Neural cell (in vitro differentiated cells): Measurements from ENCODE around the gene KRTAP5-2. TPM values are rescaled to one million over a fixed set of nuclear protein-coding genes. Genes with fewer than 3 reads are reported as not detected.
A peak's percentile ranks its signal among the peaks of the same experiment; 100 is the strongest.

Experiments
- H2AFZ ChIP-seq: fragments of 200-600, 300-800 bp; sonication (generic), shearing (Covaris generic); 2 replicates; pipeline ENCODE4 v1.6.0; 2014; ENCODE audit warnings: low read depth, mild to moderate bottlenecking, antibody characterized with exemption, low read length, moderate library complexity
- H3F3A ChIP-seq: fragments of 200-600 bp; shearing (Covaris generic); 2 replicates; pipeline ENCODE4 v1.6.1; 2016; ENCODE audit warnings: mild to moderate bottlenecking, moderate library complexity, mixed read lengths, antibody characterized with exemption, low read length; ENCODE audit not compliant: insufficient read depth, poor library complexity, severe bottlenecking
- H3K27ac ChIP-seq: fragments of 200-600, 300-800 bp; sonication (generic), shearing (Covaris generic); 2 replicates; pipeline ENCODE4 v1.5.1; 2014; ENCODE audit warnings: mild to moderate bottlenecking, low read length, moderate library complexity
- H3K27me3 ChIP-seq: fragments of 300-800, 200-600 bp; sonication (generic), shearing (Covaris generic); 2 replicates; pipeline ENCODE4 v1.6.0; 2014; ENCODE audit warnings: mild to moderate bottlenecking, low read depth, low read length, moderate library complexity; ENCODE audit not compliant: insufficient read depth
- H3K36me3 ChIP-seq: fragments of 300-800, 200-600 bp; sonication (generic), shearing (Covaris generic); 2 replicates; pipeline ENCODE4 v1.5.1; 2014; ENCODE audit warnings: mild to moderate bottlenecking, antibody characterized with exemption, low read length, moderate library complexity; ENCODE audit not compliant: insufficient read depth
- H3K4me2 ChIP-seq: fragments of 300-800, 200-600 bp; sonication (generic), shearing (Covaris generic); 2 replicates; pipeline ENCODE4 v1.6.0; 2014; ENCODE audit warnings: mild to moderate bottlenecking, low read length
- H3K4me3 ChIP-seq: fragments of 300-800, 200-600 bp; sonication (generic), shearing (Covaris generic); 2 replicates; pipeline ENCODE4 v1.5.1; 2014; ENCODE audit warnings: mild to moderate bottlenecking, low read length, moderate library complexity
- H3K79me2 ChIP-seq: fragments of 200-600 bp; shearing (Covaris generic); replicated peaks from 2 replicates; pipeline ENCODE4 v1.6.0; 2014; ENCODE audit warnings: mild to moderate bottlenecking, low read length, moderate library complexity; ENCODE audit not compliant: insufficient read depth
- H3K9ac ChIP-seq: fragments of 300-800, 200-600 bp; sonication (generic), shearing (Covaris generic); 2 replicates; pipeline ENCODE4 v1.6.1; 2016; ENCODE audit warnings: mild to moderate bottlenecking, low read length, mixed read lengths
- H3K9me2 ChIP-seq: fragments of 200-600 bp; shearing (Covaris generic); 2 replicates; pipeline ENCODE4 v1.6.1; 2016; ENCODE audit warnings: mild to moderate bottlenecking, low read length, mixed read lengths; ENCODE audit not compliant: insufficient read depth
- H3K9me3 ChIP-seq: fragments of 200-600, 300-800 bp; sonication (generic), shearing (Covaris generic); 2 replicates; pipeline ENCODE4 v1.6.1; 2016; ENCODE audit warnings: mild to moderate bottlenecking, mixed run types, low read length, moderate library complexity, mixed read lengths
- H4K20me1 ChIP-seq: fragments of 200-600 bp; shearing (Covaris generic); 2 replicates; pipeline ENCODE4 v1.6.1; 2016; ENCODE audit warnings: mild to moderate bottlenecking, mixed run types; ENCODE audit not compliant: insufficient read depth
- EP300 ChIP-seq: fragments of 450-650 bp; conservative IDR thresholded peaks from 2 replicates; pipeline ENCODE4 v1.6.1; 2014; ENCODE audit warnings: antibody characterized with exemption, mild to moderate bottlenecking, moderate library complexity; ENCODE audit not compliant: poor library complexity, severe bottlenecking
- EZH2 ChIP-seq: fragments of 200-600, 300-800 bp; shearing (Covaris generic), sonication (generic); IDR thresholded peaks from 2 replicates; pipeline ENCODE4 v1.6.1; 2014; ENCODE audit warnings: antibody characterized with exemption, low read length, borderline replicate concordance, mild to moderate bottlenecking; ENCODE audit not compliant: insufficient read depth, poor library complexity, severe bottlenecking
- MXI1 ChIP-seq: fragments of 450-650 bp; conservative IDR thresholded peaks from 2 replicates; pipeline ENCODE4 v1.6.1; 2014; ENCODE audit warnings: antibody characterized with exemption, mild to moderate bottlenecking; ENCODE audit not compliant: poor library complexity, severe bottlenecking
- POLR2AphosphoS5 ChIP-seq: IDR thresholded peaks from 2 replicates; pipeline ENCODE4 v1.6.1; 2012
- RAD21 ChIP-seq: fragments of 450-650 bp; conservative IDR thresholded peaks from 2 replicates; pipeline ENCODE4 v1.6.1; 2014; ENCODE audit warnings: antibody characterized with exemption, mild to moderate bottlenecking, moderate library complexity
- SMC3 ChIP-seq: fragments of 450-650 bp; conservative IDR thresholded peaks from 2 replicates; pipeline ENCODE4 v1.6.1; 2014; ENCODE audit warnings: antibody characterized with exemption, mild to moderate bottlenecking, moderate library complexity; ENCODE audit not compliant: poor library complexity
- TAF1 ChIP-seq: IDR thresholded peaks from 2 replicates; pipeline ENCODE4 v1.6.1; 2012; ENCODE audit warnings: low read depth
- polyA plus RNA-seq: library from polyadenylated mRNA; depleted of rRNA; stranded (reverse); fragments of >200 nt; gene quantifications from 2 replicates; pipeline ENCODE4 v1.2.3, GENCODE V29; 2014
- TF ChIP-seq, protein P1 (sequence below): fragments of 450-650 bp; IDR thresholded peaks from 2 replicates; pipeline ENCODE4 v1.5.1; 2014; ENCODE audit warnings: antibody characterized with exemption, mild to moderate bottlenecking, moderate library complexity; ENCODE audit not compliant: poor library complexity, severe bottlenecking

The KRTAP5-2 gene
- polyA plus RNA-seq, 1 donor from 2014 or later = not detected

DNA sequence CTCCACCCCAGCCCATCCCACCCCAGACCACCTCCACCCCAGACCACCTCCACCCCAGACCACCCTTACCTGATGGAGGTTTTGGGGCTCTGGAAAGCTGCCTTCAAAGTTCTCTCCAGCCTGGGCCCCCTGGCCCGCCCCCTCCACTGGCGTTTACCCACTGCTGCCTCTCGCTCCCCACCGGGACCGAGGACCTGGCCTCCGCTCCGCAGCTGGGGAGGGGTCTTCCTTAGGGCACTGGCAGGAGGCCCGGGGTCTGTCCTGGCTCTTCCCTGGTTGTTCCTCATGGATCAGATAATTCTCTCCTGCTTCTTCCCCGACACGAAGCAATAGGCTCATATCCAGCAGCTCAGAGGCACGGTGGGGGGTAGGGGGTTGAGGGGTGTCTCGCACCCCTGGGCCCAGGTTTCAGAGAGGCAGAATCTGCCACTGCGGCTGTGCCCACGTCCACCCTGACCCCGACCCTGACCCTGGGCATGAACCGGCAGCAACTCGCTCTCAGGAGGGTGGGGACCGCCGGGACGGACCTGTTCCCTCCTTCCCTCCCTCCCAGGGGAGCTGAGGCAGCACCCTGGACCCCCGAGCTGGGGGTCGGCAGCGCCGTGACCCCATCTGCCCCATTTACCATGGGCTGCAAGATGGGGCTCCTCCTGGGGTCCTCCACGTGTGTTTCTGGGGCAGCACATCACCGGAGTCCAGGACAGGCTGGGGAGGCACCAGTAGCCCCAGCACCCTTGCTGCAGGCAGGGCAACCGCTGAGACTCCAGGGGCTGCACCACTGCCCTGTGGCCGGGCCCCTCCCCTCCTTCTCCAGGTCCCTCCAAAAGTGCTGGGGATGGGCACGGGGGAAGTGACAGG, 44.4 kb upstream of the KRTAP5-2 start:
- Histone ChIP-seq H3K27ac (no peak overlapping the region), H3K9me2 (no peaks in the 10 kb centered on the region), H3K4me3 (no peak overlapping the region), H4K20me1 (no peaks in the 10 kb centered on the region), H3K79me2 (no peaks in the 10 kb centered on the region), H3K9ac (no peak overlapping the region), H3K4me2 (no peak overlapping the region), H3F3A (no peaks in the 10 kb centered on the region), H2AFZ (no peak overlapping the region), H3K36me3 (no peaks in the 10 kb centered on the region), H3K9me3 (no peaks in the 10 kb centered on the region), H3K27me3 (no peaks in the 10 kb centered on the region)
- TF ChIP-seq RAD21 (no peak), POLR2AphosphoS5 (no peak), SMC3 (no peak), MXI1 (no peak), EP300 (no peak), EZH2 (no peak)
- TF ChIP-seq, protein P1, sequence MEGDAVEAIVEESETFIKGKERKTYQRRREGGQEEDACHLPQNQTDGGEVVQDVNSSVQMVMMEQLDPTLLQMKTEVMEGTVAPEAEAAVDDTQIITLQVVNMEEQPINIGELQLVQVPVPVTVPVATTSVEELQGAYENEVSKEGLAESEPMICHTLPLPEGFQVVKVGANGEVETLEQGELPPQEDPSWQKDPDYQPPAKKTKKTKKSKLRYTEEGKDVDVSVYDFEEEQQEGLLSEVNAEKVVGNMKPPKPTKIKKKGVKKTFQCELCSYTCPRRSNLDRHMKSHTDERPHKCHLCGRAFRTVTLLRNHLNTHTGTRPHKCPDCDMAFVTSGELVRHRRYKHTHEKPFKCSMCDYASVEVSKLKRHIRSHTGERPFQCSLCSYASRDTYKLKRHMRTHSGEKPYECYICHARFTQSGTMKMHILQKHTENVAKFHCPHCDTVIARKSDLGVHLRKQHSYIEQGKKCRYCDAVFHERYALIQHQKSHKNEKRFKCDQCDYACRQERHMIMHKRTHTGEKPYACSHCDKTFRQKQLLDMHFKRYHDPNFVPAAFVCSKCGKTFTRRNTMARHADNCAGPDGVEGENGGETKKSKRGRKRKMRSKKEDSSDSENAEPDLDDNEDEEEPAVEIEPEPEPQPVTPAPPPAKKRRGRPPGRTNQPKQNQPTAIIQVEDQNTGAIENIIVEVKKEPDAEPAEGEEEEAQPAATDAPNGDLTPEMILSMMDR = no peak

DNA sequence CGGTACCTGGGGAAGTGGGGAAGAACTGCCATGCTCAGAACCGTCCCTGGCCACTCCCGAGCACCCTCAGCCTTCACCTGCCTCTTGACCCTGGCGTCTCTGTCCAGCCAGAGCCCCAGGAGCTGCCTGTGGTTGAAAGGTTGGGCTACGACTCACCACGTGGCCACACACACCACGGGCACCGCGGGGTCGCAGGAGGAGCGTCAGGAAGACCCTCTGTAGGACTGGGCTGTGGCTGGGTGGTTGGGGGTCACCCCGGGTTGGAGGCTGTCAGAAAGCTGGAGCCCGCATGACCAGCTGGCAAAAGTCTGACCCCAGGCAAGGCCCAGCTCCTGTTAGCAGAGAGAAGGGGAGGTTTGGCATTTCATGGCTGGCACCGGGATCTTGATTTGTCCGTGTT, 43.0 kb upstream of the KRTAP5-2 start:
- H3F3A ChIP-seq = no peaks in the 10 kb centered on the region
- no peaks in the 10 kb centered on the region for H3K9me2 ChIP-seq
- H4K20me1 ChIP-seq = no peaks in the 10 kb centered on the region
- no peaks in the 10 kb centered on the region for H3K9me3 ChIP-seq
- H3K27me3 ChIP-seq = no peaks in the 10 kb centered on the region
- no peak overlapping the region for H3K4me2 ChIP-seq
- H3K9ac ChIP-seq = no peak overlapping the region
- no peak overlapping the region for H2AFZ ChIP-seq
- no peaks in the 10 kb centered on the region for H3K36me3 ChIP-seq
- no peak for TF ChIP-seq POLR2AphosphoS5
- TF ChIP-seq MXI1 = no peak
- no peak for TF ChIP-seq TAF1
- no peak for TF ChIP-seq RAD21
- H3K27ac ChIP-seq = no peak overlapping the region
- H3K79me2 ChIP-seq = no peaks in the 10 kb centered on the region
- H3K4me3 ChIP-seq = no peak overlapping the region

DNA sequence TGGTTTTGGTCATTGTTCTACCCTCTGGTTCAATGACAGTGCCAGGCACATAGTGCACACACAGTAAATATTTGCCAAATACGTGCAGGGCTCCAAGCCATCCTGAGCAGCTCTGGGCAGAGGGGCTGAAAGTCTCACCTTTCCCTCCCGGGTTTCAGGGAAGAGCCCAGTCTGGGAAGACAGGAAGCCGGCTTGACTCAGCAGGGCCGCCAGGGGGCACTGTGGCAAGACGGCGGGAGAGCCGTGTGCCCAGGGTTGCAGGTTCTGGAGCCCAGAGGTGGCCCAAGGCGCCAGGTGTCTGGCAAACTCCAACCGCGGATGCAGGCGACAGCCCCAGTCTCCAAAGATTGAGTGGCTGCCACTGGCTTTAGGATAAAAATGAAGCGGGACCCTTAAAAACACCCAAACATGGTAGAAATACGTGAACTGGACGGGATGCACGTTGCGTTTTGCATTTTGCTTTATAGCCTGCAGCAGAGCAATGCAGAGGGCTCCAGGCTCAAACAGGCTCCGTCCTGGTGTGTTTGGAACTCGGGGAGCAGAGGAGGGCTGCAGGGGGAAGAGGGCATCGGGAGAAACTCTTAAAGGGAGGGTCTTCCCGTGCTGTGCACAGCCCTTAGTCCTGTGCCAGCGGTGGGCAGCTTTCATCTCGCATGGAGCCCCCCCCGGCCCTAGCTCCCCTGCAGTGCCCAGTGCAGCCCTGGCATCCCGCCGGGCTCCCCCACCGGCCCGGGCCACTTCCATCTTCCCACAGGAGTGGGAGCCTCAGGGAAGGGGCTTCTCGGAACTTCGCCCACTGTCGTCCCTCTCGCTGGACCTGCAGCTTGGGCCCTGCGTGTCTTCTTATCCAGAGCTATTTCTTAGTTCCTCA, 42.2 kb upstream of the KRTAP5-2 start:
- no peak overlapping the region for H3K9ac ChIP-seq
- no peaks in the 10 kb centered on the region for H3K79me2 ChIP-seq
- H3K36me3 ChIP-seq = no peaks in the 10 kb centered on the region
- H3F3A ChIP-seq = no peaks in the 10 kb centered on the region
- no peak overlapping the region for H3K4me2 ChIP-seq
- no peaks in the 10 kb centered on the region for H3K9me2 ChIP-seq
- no peaks in the 10 kb centered on the region for H4K20me1 ChIP-seq
- H2AFZ ChIP-seq = no peak overlapping the region
- no peak overlapping the region for H3K4me3 ChIP-seq
- no peak overlapping the region for H3K27ac ChIP-seq
- TF ChIP-seq EP300 (no peak), SMC3 (peak; percentile 36), MXI1 (no peak)
- TF ChIP-seq, protein P1 = peak; percentile 65
- H3K9me3 ChIP-seq = no peaks in the 10 kb centered on the region
- H3K27me3 ChIP-seq = no peaks in the 10 kb centered on the region
